DMS153 (cell line): ENCODE measurements around the gene RPS19.

Experiments used
- DNase-seq: peaks from one replicate; lab custom pipeline; 2025; lab: John Stamatoyannopoulos, UW

The RPS19 gene

GRCh38 chr19:41879080-41879479 is 19.0 kb downstream of the RPS19 start:
- no peak for DNase-seq

- no peak for DNase-seq
Observed at GRCh38 chr19:41879670-41880328, 19.7 kb downstream of the RPS19 start.

DNA sequence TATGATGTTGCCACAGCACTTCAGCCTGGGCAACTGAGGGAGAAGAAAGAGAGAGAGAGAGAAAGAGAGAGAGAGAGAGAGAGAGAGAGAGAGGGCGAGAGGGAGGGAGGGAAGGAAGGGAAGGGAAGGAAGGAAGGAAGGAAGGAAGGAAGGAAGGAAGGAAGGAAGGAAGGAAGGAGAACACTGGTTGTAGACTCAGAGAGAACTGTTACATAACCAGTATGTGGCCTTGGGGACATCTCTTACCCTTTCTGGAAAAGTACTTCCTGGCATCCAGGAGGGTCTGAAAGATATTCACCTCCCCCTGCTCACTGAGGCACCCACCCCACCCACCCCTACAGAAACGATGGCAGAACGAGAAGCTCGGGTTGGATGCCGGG is 20.3 kb downstream of the RPS19 start:
- no peak for DNase-seq

DNA sequence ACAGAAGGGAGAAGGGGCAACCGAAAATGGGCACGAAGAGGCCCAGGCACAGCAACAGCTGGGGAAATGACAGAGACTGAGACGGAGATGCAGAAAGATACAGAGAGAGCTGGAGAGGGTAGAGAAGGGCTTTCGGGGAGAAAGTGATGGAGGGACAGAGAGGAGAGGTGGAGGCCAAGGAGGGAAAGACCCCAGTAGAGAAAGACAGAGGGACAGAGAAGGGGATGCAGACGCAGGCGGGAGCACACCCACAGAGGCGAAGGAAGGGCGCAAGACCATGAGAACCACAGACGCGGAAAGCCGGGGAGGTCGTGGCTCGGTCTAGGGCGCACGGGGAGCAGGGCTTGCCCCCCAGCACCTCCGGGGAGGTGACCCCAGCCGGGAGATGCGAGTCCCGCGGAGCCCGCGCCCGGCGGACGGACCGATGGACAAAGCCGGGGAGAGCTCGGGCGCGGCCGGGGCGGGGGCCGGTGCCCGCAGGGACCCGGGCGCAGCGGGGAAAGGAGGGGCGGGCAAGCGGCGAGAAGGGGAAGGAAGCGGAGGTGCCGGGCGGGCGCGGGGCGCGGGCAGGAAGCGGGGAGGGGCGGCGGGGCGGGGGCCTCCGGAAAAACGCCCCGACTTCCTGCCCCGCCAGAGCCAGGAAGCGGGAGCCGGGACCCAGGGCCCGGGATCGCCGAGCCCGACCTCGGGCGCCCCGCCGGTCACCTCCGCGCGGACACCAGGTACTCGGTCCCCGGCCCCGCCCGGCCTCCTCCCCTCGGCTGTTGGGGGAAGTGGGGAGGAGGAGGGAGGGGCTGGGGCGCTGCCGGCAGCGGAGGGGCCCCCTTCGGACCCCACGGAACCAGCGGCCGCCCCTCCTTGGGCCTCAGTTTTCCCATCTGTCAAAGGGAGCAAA is 22.8 kb downstream of the RPS19 start, which contains the start of gene ARHGEF1:
Gene ARHGEF1 (plus strand): TSS at position 617 of the 895 bp plus-strand sequence. CDS start 4,899 bp downstream, outside the sequence.
- DNase-seq: no peak

GRCh38 chr19:41883463-41883820 is 23.4 kb downstream of the RPS19 start:
- DNase-seq: no peak

- DNase-seq: peak; percentile 98
Observed at GRCh38 chr19:41883821-41884733, 24.0 kb downstream of the RPS19 start.

DNA sequence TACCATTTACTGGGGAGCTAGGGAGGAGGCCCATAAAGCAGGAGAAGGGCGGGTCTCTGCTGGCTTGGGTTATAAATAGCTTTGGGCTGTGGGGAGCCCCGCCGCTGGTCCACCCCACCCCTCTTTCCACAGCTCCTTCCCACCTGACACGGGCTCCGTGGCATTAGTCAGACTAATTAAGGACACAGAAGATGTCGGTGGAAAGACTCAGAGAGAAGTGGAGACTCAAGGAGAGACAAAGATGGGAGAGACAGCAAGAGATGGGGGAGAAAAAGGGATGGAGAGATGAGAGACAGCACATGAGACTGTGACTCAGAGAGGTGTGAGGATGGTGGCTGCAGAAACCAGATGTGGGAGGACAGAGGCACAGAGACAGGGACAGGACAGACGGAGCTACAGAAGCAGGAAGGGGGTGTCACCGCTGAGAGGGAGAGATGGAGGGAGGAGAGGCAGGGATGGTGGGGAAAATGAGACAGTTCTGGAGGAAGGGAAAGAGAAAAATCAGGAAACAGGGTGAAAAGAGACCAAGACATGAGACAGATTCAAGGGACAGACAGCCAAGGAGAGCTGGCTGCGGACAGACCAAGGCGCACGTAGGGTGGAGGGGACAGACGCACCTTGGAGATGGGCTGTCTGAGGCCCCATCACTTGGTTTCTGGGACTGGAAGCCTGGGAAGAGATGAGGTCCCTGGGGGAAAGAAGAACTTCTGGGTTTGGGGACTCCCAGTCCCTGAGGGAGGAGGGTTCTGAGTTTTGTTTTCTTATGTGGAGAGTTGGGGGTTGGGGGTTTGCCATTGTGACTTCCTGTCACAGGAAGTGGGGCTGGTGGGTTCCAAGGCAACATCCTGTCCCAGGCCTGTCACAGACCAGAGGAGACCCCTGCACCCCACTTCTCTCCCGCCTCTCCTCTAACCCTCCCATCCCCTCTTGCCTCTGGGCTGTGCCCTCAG is 27.0 kb downstream of the RPS19 start:
- no peak for DNase-seq

DNA sequence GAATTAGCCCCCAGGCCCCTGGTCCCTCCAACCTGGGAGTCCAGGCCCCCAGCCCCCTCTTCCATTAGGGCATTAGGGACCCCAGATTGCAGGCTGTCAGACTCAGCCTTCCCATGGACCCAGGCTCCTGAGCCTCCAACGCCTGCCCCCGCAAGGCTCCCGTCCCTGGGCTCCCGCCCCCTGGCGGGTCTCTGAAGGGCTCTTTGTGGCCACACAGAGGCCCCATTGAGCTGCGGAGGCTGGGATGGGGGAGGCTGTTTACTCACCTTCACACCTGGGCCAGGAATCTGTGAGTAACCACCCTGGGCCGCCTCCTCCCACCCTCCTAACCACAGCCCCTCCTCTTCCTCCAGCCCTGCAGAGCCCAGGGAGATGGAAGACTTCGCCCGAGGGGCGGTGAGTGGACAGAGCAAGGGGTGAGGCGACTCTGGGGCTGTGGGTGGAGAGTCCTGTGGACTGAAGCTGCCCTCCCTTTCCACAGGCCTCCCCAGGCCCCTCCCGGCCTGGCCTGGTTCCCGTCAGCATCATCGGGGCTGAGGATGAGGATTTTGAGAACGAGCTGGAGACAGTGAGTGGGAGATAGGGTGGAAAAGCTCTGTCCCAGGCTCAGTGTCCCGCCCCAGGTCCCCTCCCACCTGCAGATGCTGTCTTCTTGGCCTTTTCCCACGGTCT is 27.8 kb downstream of the RPS19 start:
- DNase-seq: peak; percentile 72

DNA sequence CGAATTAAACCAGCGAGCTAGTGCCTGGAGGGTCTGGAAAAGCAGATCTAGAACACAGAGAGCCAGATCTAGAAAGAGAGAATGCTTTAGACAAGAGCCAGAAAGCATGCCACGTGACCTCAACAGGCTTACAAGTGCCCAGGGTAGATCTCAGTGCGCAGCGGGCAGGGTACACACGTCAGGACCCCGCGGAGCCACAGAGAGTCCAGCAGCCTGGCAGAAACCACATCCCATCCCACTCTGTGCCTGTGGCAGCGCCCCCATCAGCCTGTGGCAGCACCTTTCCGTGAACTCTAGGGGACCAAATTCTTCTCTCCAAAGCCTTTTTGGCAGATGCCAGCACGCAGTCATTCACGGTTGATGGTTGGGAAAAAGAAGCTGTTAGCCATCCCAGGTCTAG is 28.9 kb downstream of the RPS19 start:
- DNase-seq: no peak

DNA sequence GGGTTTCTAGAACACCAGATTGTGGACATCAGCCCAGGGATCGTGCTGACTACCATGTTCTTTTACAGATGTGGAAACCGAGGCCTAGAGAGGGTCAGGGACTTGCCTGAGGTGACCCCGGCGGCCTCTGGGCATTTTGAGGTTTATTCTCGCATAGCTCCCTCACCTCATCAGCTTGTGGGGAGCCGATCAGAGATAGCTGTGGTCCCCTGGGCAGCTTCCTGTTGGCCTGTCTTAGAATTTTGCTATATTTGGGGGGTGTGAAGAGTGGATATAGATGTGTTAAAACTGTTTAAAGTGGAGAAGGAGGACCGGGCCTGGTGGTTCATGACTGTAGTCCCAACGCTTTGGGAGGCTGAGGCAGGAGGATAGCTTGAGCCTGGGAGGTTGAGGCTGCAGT is 29.8 kb downstream of the RPS19 start:
- no peak for DNase-seq

DNA sequence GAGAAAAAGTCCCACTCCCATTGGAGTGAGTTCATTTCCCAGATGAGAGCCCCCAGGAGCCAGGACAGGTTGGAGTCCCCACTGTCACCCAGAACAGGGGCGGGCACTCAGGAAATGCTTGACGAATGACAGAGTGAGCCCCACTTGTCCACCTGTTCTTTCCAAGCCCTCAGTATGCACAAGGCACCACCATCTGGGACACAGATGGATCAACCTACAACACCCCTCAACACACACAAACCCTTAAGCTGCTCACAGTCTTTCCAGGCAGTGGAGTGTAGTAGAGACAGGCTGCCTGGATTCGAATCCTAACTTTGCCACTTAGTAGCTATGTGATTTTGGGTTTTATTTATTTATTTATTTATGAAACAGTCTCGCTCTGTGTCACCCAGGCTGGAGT is 30.9 kb downstream of the RPS19 start:
- DNase-seq: no peak

DNA sequence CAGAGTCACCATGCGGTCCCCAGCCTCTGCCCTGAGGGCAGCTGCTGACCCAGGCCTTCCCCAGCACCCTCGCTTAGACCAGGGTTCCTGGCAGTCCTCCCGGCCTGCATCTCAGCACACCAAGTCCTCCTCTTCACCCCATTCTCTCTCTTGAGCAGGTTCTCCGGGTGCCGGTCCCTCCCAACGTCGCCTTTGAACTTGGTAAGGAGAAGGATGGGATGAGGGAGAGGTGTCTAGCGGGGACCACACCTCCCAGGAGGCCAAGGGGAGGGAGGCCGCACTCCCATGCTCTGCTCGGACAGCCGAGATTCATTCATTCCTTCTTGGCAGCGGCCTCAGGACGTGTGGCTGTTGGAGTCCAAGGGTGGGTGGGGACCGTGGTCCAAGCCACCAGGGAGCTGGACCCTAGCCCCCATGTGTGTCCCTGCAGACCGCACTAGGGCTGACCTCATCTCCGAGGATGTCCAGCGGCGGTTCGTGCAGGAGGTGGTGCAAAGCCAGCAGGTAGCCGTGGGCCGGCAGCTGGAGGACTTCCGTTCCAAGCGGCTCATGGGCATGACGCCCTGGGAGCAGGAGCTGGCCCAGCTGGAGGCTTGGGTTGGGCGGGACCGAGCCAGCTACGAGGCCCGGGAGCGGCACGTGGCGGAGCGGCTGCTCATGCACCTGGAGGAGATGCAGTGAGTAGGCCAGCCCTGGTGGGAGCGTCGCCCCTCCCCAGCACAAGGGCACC is 32.3 kb downstream of the RPS19 start:
- no peak for DNase-seq

DNA sequence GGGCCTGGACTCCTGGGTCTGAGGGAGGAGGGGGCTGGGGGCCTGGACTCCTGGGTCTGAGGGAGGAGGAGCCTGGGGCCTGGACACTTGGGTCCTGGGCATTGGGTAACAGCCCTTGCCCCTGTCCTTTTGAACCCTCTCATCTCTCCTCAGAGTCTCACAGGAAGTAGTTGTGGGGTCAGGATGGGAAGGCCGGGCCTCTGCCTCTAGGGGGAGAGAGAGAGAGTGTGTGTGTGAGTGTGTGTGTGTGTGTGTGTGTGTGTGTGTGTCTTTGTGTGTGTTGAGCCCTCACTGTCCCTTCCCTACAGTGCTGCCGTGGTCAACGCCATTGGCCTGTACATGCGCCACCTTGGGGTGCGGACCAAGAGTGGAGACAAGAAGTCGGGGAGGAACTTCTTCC is 33.8 kb downstream of the RPS19 start:
- no peak for DNase-seq

GRCh38 chr19:41894350-41894749 is 34.3 kb downstream of the RPS19 start:
- DNase-seq: no peak

- DNase-seq: no peak
Observed at GRCh38 chr19:41895745-41896580, 35.9 kb downstream of the RPS19 start.

- no peak for DNase-seq
Observed at GRCh38 chr19:41896581-41896942, 36.5 kb downstream of the RPS19 start.

GRCh38 chr19:41897181-41897580 is 37.1 kb downstream of the RPS19 start:
- DNase-seq: no peak

GRCh38 chr19:41897820-41898219 is 37.8 kb downstream of the RPS19 start:
- no peak for DNase-seq

DNA sequence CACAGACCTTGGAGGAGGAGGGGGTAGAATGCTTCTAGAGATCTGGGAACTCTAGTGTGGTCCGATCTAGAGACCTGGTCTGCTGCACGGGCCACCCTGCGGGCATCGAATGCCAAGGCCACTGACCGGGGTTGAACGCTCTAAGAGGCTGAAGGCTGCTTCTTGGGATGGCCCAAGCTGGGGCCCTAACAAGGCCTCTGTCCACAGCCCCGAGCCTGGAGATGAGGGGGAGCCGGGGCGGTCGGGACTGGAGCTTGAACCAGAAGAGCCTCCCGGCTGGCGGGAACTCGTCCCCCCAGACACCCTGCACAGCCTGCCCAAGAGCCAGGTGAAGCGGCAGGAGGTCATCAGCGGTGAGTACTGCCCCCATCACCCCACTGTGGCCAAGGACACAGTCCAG is 38.2 kb downstream of the RPS19 start:
- DNase-seq: no peak
